Non-pigmented ciliary epithelial cell (primary cell): ENCODE measurements around the gene SMIM14.
"Not testable (repeated sequence)": the region's sequence is repeated elsewhere in the genome, so short reads cannot be mapped to it uniquely, and the experiment has no call there.

Source experiments
- DNase-seq: peaks from one replicate; pipeline ENCODE4 v3.0.0-alpha.2; 2010; ENCODE audit warnings: low read depth

The SMIM14 gene

GRCh38 chr4:39642885-39643552, 4.4 kb upstream of the SMIM14 start:
- no peak for DNase-seq

DNA sequence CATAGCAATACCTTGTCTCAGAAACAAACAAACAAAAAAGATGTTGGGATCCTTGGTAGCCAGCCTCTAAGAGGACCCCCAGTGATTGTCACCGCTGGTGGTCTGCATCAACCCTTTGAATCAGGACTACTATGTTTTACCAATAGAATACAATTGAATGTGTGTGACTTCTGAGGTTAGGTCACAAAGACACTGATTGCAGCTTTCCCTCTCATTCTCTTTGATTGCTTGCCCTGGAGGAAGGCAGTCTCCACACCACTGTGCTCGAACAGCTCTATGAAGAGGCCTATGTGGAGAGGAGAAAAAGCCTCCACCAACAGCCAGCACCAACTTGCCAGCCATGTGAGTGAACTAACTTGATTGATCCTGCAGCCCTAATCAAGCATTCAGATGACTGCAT, 2.8 kb upstream of the SMIM14 start:
- no peak for DNase-seq

- DNase-seq = no peak
Measured at GRCh38 chr4:39637586-39638353, 895 bp downstream of the SMIM14 start.

DNA sequence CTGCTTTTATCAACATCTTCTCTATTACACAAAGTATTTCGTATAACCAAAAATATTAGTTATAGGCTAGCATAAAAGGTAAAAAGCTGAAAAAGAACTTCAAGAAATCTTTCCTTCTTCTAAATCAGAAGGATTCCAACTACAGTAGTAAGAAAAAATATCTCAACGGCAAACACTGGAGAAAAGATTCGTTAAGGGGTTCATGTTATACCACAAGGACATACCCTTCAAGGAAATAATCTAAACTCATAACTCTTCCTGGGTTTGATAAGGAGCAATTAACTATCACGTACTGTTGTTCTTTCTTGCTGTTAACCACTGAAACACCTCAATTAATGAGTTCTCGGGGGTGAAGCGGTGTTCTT, 1.5 kb downstream of the SMIM14 start:
- DNase-seq = no peak

- no peak for DNase-seq
Measured at GRCh38 chr4:39636531-39637184, 2.0 kb downstream of the SMIM14 start.

DNA sequence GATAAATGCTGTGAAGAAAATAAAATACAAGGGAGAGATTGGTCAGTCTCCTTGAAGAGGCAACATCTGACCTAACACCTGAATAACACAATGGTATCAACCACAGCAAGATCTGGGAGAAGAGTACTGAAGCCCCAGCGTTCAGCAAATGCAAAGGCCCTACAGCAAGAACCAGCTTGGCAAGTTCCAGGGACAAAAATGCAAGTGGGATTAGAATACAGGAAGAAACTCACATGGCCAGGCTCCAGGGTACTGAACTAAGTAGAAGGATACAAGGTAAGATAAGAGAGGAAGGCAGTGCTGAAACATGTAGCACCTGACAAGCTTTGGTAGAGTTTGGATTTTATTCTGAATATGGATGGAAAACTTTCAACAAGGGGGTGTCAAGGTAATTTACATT, 3.6 kb downstream of the SMIM14 start:
- DNase-seq = no peak

DNA sequence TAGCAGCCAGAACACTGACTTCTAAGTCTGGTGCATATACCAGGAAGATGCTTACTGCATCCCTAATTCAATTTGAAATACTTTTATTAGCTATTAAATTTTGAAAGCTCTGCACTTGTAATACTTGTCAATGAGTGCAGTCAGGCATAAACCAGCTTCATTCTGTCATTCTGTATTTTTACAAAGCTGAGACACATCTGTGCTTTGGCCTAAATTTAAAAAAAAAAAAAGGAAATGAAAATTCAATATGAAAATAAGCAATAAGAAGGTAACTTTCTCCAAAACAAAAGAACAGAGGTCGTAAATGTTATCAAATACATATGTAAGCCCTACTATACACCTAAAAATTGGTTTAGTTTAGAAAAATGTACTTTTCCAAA, 7.0 kb downstream of the SMIM14 start:
- DNase-seq = no peak

DNA sequence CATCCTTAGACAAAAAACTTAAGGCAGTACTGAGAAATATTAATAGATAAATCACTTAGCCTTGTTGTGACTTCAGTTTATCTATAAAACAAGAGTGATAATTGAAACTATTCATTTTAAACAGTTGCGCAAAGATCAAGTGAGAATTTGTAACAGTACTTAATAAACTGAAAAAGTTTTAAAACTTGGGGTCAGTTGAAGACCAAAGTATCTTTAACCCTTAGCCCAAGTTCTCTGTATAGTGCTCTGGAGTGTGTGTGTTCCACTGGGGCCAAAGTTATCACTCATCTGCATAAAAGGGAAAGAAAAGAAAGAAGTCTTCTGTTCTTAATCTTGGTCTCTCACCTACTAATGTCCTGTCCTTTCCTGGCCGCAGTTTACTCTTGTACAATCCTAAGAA, 11.3 kb downstream of the SMIM14 start:
- no peak for DNase-seq

- no peak for DNase-seq
Measured at GRCh38 chr4:39626913-39627312, 11.8 kb downstream of the SMIM14 start.

GRCh38 chr4:39626261-39626660, 12.4 kb downstream of the SMIM14 start:
- no peak for DNase-seq

DNA sequence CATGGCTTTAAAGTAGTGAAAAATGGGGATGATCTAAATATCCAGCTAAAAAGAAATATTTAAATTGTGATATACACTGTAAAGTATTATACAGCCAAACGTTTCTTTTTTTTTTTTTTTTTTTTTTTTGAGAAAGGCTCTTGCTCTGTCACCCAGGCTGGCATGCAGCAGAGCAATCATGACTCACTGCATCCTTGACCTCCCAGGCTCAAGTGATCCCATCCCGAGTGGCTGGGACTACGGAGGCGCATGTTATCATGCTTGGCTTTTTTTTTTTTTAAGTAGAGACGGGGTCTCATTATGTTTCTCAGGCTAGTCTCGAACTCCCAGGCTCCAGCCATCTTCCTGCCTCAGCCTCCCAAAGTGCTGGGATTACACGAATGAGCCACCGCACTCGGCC, 17.1 kb downstream of the SMIM14 start:
- DNase-seq = no peak

DNA sequence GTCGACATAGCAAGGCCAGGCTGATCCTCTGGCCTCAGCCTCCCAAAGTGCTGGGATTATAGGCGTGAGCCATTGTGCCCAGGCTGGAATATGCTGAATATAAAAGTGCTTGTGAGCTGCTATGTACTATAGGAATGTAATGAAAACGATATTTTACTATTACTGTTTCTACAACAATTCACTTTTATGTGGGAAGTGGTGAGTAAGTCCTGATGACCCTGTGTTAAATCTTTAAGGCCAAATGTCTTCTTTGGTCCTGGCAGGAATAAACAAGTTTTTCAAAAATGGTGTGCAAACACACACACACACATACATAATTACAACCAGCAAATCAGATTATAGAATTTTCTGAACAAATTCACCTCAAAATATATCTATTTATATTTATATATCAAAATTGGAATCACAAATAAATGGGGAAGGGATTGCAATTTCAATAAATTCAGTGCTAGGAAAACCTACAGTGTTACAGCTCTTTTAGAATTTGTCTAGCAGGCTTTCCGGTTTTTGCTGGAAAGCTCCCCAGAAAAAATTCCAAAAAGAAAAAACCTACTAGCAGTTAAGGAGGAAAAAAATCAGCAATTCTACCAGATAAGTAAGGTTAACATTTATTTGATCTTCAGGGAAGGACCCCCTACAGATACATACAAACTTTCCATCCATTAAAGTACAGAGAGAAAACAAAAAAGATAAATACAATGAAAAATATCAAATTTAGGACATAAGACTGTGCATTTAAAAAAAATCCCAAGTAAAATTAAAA, 17.9 kb downstream of the SMIM14 start:
- no peak for DNase-seq

DNA sequence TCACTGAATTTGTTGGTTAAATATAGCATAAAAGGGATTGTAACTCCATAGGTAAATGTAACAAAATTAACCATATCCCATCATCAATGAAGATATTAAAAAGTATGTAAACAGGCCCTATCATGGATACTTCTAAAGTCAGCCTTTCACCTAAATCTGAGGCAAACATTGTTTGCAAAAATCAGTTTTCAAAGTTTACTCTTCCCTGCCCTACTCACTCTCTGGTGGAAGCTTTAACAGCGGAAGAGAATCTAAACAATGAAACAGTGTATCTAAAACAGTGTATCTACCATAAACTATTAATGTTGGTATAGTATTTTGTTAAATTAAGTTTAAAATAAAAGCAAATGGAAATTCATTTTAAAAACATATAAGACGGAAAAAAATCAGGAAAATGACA, 21.1 kb downstream of the SMIM14 start:
- no peak for DNase-seq

GRCh38 chr4:39616651-39617050, 22.0 kb downstream of the SMIM14 start:
- no peak for DNase-seq

DNA sequence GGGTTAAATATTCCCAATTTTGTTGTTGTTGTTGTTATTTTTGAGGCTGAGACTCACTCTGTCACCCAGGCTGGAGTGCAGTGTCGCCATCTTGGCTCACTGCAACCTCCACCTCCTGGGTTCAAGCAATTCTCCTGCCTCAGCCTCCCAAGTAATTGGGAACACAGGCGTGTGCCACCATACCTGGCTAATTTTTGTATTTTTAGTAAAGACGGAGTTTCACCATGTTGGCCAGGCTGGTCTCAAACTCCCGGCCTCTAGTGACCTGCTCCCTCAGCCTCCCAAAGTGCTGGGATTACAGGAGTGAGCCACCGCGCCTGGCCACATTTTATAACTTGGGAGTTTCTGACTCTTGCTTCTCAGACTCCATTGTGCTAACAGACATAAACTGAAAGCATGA, 22.6 kb downstream of the SMIM14 start:
- DNase-seq = not testable (repeated sequence)

DNA sequence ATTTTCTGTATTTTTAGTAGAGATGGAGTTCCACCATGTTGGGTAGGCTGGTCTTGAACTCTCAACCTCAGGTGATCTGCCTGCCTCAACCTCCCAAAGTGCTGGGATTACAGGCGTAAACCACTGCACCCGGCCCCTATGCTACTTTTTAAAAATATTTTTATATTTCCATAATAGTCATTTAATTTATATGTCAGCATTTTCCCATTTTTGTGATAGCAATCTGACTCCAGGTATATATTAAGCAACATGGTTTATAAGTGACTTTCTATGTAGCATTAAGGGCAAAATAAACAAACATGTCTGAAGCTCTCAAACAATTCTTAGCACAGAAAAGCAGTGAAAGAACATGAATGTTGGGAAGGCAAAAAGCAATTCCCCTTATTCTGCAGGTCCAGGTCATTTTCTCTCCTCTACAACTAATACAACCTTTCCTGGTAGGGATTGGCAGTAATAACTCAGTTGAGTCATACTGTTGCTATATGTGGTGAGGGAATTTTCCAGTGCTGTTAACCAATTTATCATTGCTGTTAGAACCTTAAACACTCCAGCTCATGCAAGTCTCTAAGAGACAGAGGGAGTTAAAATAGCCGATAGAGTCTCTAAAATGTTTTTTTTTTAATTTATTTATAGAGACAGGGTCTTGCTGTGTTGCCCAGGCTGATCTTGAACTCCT, 24.0 kb downstream of the SMIM14 start:
- no peak for DNase-seq

- DNase-seq = no peak
Measured at GRCh38 chr4:39613093-39613656, 25.5 kb downstream of the SMIM14 start.

DNA sequence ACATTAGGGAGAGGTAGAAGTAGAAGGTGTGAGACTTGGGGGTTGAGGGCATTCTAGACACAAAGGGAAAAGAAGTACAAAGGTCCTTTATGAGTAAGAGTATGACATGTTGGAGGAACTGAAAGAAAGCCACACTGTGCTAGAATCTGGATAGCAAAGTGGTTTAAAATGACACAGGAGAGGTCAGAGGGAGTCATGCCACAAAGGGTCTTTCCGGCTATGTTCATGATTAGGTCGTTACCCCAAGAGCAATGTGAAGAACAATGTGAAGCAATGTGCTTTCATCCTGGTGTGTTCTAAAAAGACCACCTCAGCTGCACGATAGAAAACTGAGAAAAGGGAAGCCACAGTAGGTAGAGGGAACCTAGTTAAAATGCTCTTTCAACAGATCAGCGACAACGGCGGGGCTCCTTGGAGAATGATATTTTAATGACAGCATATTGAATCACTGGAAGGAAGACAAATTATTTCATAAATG, 29.2 kb downstream of the SMIM14 start:
- no peak for DNase-seq

- DNase-seq = no peak
Measured at GRCh38 chr4:39608451-39608850, 30.2 kb downstream of the SMIM14 start.

DNA sequence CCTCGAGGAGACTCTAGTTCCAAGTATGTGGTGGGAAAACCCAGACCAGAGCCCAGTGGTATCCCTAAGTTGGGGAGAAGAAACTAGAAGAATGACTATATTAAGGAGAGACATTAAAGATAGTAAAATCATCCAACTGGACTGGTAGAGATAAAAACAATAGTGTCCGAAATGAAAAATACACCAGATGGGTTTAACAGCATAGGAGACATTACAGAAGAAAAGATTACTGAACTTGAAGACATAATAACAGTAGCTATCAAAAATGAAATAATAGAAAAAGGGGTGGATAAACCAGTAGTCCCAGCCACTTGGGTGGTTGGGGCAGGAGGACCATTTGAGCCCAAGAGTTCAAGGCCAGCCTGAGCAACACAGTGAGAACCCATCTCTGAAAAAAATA, 31.9 kb downstream of the SMIM14 start:
- no peak for DNase-seq

DNA sequence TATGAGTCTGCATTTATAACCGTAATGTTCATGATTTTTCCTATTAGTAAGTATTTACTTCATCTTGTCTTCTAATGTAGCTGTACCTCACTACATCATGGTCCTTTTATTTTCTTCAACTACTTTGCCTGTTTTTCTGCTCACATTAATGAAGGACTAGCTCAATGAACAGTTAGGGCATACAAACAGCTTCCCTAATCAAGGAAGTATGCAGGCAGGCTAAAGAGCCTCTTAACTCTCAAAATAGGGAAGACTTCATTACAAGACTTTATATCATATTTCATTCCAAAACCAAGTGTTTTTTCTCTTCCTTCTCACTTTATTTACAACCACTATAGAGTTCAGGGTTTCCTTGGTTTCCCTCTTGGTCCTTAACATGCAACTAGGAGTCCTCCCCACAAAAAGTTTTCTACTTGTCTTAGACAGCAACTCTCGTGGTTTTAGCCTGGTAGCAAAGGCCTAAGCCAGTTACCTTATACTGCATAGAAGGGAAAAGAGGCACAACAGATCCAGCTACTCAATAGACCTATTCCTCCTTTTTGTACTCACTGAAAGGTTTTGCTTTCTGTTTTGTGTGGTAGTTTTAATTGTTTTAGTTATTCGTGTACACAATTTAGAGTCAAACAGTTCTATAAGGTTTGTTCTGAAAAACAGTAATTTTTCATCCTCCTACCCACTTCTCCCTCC, 40.8 kb downstream of the SMIM14 start:
- no peak for DNase-seq
